HEK293T (cell line): ENCODE data around the gene COPS7B.

Experiments
- ARNT ChIP-seq: fragments of 450-650 bp; IDR thresholded peaks from 2 replicates; pipeline ENCODE4 v1.6.1; 2017; ENCODE audit warnings: mild to moderate bottlenecking
- BHLHE40 ChIP-seq: fragments of 450-650 bp; IDR thresholded peaks from 2 replicates; pipeline ENCODE4 v1.6.1; 2016; ENCODE audit warnings: mild to moderate bottlenecking, moderate library complexity, borderline replicate concordance
- ELF4 ChIP-seq: fragments of 450-650 bp; IDR thresholded peaks from 2 replicates; pipeline ENCODE4 v1.6.1; 2017; ENCODE audit warnings: antibody characterized with exemption
- FOXA1 ChIP-seq: fragments of 450-650 bp; IDR thresholded peaks from 2 replicates; pipeline ENCODE4 v1.6.1; 2016; ENCODE audit warnings: mild to moderate bottlenecking
- HDGF ChIP-seq: fragments of 450-650 bp; IDR thresholded peaks from 2 replicates; pipeline ENCODE4 v1.6.1; 2017; ENCODE audit warnings: antibody characterized with exemption, borderline replicate concordance
- LEF1 ChIP-seq: fragments of 450-650 bp; IDR thresholded peaks from 2 replicates; pipeline ENCODE4 v1.6.1; 2017; ENCODE audit warnings: mild to moderate bottlenecking, borderline replicate concordance
- PKNOX1 ChIP-seq: fragments of 450-650 bp; IDR thresholded peaks from 2 replicates; pipeline ENCODE4 v1.6.1; 2016
- SP1 ChIP-seq: fragments of 450-650 bp; IDR thresholded peaks from 2 replicates; pipeline ENCODE4 v1.6.1; 2017
- SUZ12 ChIP-seq: fragments of 450-650 bp; IDR thresholded peaks from 2 replicates; pipeline ENCODE4 v1.6.1; 2016; ENCODE audit warnings: mild to moderate bottlenecking
- ZNF384 ChIP-seq: fragments of 450-650 bp; IDR thresholded peaks from 2 replicates; pipeline ENCODE4 v1.6.1; 2016

- TF ChIP-seq ARNT (no peak), ELF4 (no peak), HDGF (no peak), FOXA1 (no peak), SP1 (no peak), SUZ12 (no peak), ZNF384 (no peak), BHLHE40 (no peak), LEF1 (no peak), PKNOX1 (no peak)
These were observed 30.2 kb downstream of the COPS7B start for GRCh38 chr2:231816327-231817026.
